ENCODE results near the gene GPR180. TPM values are rescaled to one million over a fixed set of nuclear protein-coding genes. Genes with fewer than 3 reads are reported as not detected.

The GPR180 gene
- total and polyA plus RNA-seq, 10 of the 15 experiments (the other 5 are each of a cell fraction or from before 2014, with no cell fraction given), result 1.6 to 7.2 (median 5.3) TPM

DNA sequence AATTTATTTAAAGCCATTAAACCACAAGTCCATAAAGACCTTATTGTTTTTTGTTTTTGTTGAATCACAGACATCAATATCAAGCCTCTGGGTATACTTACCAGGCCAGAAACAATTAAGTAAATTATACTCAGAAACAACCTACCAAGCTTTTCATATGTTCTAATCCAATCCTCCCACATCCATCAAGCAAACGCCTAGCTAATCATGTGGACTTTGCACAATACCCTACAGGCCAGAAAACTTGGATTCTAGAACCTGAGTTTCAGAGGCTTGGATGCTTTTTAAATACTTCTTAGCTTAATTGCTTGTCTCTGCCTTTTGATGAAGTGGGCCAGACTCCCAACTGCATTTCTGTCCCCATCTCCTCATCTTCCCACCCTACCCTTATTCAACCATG lies 45.6 kb upstream of the GPR180 start (continued):
- no peak for TF ChIP-seq CREB1 (IDR thresholded peaks at IDR 0.05; ENCODE audit: low read depth)
- TF ChIP-seq SUPT20H (IDR thresholded peaks at IDR 0.05; ENCODE audit: borderline replicate concordance, control insufficient read depth, low read depth, low read length), result no peak
- no peak for TF ChIP-seq MTA3 (IDR thresholded peaks at IDR 0.05; ENCODE audit: borderline replicate concordance, low read length)
- TF ChIP-seq PML (IDR thresholded peaks at IDR 0.05; ENCODE audit: low read length), result no peak

DNA sequence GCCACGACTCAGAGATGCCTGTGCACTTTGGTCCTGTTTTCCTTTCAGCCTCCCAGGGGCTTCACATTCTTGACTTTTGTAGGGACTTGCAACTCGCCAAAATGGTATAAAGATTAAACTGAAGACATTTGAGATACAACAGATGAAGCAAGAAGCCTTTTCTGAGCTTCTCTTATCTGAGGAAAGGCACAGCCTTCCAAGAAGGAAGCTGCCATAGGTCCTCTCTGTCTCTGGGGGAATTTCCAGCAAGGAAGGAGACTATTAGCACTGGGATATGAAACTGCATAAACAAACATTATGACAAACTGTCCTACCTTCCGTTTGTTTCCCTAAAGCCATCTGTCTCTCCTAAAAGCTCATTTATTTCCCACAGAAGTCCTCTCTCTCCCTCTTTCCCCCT lies 45.0 kb upstream of the GPR180 start:
- no peak overlapping the region for H2AFZ ChIP-seq (ENCODE audit: control insufficient read depth, low read depth, low read length)
- H3K79me2 ChIP-seq (ENCODE audit: control insufficient read depth, insufficient read depth, low read length), result no peaks in the 10 kb centered on the region
- H4K20me1 ChIP-seq (ENCODE audit: control insufficient read depth, insufficient read depth), result no peaks in the 10 kb centered on the region
- BruUV-seq (replicated peaks), result no TSS peak
- ChIA-PET SMC1A (ENCODE audit: uncharacterized antibody, unreplicated experiment) (interaction anchor here (1.3 to 1.6 kb wide), 2 partner anchors 9 to 61 kb away, joined by 5 to 6 read pairs; no protein-coding TSS in a partner anchor), RAD21 (ENCODE audit: unreplicated experiment) (interaction anchor here (1.1 kb wide), 1 partner anchor 10 kb away, joined by 4 read pairs; no protein-coding TSS in a partner anchor), POLR2A (interaction anchor here (0.9 kb wide), 1 partner anchor 40 kb away, joined by 3 read pairs; the partner anchor contains the start of gene TGDS), CTCF (interaction anchor here (1.3 to 1.4 kb wide), 2 partner anchors 60 to 64 kb away, joined by 3 to 7 read pairs; no protein-coding TSS in a partner anchor)
- no peaks in the 10 kb centered on the region for H3K27me3 ChIP-seq (replicated peaks in 1 of 2; ENCODE audit: control insufficient read depth in 2 of 2, insufficient read depth in 2 of 2, low read length in 1 of 2)
- DNase-seq (ENCODE audit: low read depth, low spot score), result no peak
- H3K27ac ChIP-seq (ENCODE audit: control insufficient read depth, insufficient read depth), result no peak overlapping the region
- TF ChIP-seq RB1 (IDR thresholded peaks at IDR 0.05; ENCODE audit: borderline replicate concordance), result no peak
- no peak for TF ChIP-seq LARP7 (IDR thresholded peaks at IDR 0.05)
- TF ChIP-seq, protein P1, sequence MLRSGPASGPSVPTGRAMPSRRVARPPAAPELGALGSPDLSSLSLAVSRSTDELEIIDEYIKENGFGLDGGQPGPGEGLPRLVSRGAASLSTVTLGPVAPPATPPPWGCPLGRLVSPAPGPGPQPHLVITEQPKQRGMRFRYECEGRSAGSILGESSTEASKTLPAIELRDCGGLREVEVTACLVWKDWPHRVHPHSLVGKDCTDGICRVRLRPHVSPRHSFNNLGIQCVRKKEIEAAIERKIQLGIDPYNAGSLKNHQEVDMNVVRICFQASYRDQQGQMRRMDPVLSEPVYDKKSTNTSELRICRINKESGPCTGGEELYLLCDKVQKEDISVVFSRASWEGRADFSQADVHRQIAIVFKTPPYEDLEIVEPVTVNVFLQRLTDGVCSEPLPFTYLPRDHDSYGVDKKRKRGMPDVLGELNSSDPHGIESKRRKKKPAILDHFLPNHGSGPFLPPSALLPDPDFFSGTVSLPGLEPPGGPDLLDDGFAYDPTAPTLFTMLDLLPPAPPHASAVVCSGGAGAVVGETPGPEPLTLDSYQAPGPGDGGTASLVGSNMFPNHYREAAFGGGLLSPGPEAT (IDR thresholded peaks at IDR 0.05; ENCODE audit: low read depth), result no peak
- no peak for TF ChIP-seq POU2F2 (IDR thresholded peaks at IDR 0.05; ENCODE audit: borderline replicate concordance, low read depth, low read length)
- TF ChIP-seq MEF2B (IDR thresholded peaks at IDR 0.05; ENCODE audit: partially characterized antibody, poor library complexity, severe bottlenecking), result no peak
- no peak for TF ChIP-seq RFX5 (IDR thresholded peaks at IDR 0.05; ENCODE audit: low read depth, low read length)
- TF ChIP-seq YY1 (IDR thresholded peaks at IDR 0.05; ENCODE audit: low read depth, low read length), result no peak
- TF ChIP-seq NBN (IDR thresholded peaks at IDR 0.05), result no peak
- no peak for TF ChIP-seq POLR2A (IDR thresholded peaks at IDR 0.05; ENCODE audit: low read depth, low read length)
- no peak overlapping the region for H3K4me2 ChIP-seq (ENCODE audit: control insufficient read depth, insufficient read depth)
- no peak overlapping the region for H3K4me3 ChIP-seq
- 54% methylated on average over 3 of the region's 3 CpGs for WGBS (ENCODE audit: insufficient coverage, insufficient replicate concordance, low lambda C conversion rate, missing lambda C conversion rate)
- no peak for ATAC-seq
- in situ Hi-C loops (cut with MboI) (no loop called here), intact Hi-C loops (cut with micrococcal nuclease; ENCODE audit: unreplicated experiment) (no loop called here)
- H3K9ac ChIP-seq (ENCODE audit: control insufficient read depth, insufficient read depth, low read length), result no peak overlapping the region
- H3K4me1 ChIP-seq (ENCODE audit: control insufficient read depth, insufficient read depth, low read length), result no peaks in the 10 kb centered on the region
- no peak for FAIRE-seq
- no peaks in the 10 kb centered on the region for H3K36me3 ChIP-seq (ENCODE audit: control insufficient read depth in 2 of 2, insufficient read depth in 2 of 2, low read length in 1 of 2)
- no peaks in the 10 kb centered on the region for H3K9me3 ChIP-seq (replicated peaks; ENCODE audit: control insufficient read depth, insufficient read depth, low read length)
